ENCODE measurements around the gene SYCP2L. TPM values are rescaled to one million over a fixed set of nuclear protein-coding genes. Genes with fewer than 3 reads are reported as not detected.
"Not testable (repeated sequence)": the region's sequence is repeated elsewhere in the genome, so short reads cannot be mapped to it uniquely, and the experiment has no call there.

SYCP2L gene
- total RNA-seq, 1 donor from 2014 or later = 0.26 TPM

- no peak for DNase-seq (ENCODE audit: low read depth)
- no peak for FAIRE-seq
- Histone ChIP-seq H3K27me3 (ENCODE audit: control insufficient read depth, insufficient read depth, low read length) (no peaks in the 10 kb centered on the region), H3K4me3 (ENCODE audit: low read depth, low read length) (no peak overlapping the region), H3K36me3 (ENCODE audit: control insufficient read depth, insufficient read depth, low read length) (no peaks in the 10 kb centered on the region)
- TF ChIP-seq CTCF (IDR thresholded peaks at IDR 0.05; ENCODE audit: insufficient read depth, low read length, severe bottlenecking) = no peak
Observed at GRCh38 chr6:10857259-10857658, 29.6 kb upstream of the SYCP2L start.

DNA sequence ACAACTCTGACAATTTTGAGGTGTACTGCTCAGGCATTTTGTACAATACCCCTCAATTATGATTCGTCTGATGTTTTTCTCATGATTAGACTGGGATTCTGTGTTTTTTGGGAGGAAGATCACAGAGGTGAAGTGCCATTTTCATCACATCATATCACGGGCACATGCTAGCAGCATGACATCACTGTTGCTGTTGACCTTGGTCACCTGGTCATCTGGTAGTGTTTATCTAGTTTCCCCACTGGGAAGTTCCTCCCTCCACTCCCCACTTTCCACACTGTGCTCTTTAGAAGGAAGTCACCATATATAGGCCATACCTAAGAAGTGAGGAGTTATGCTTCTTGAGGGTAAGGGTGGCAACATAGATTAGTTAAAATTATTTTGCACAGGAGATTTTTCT is 25.8 kb upstream of the SYCP2L start:
- TF ChIP-seq CTCF (IDR thresholded peaks at IDR 0.05; ENCODE audit: insufficient read depth, low read length, severe bottlenecking) = no peak
- H3K4me3 ChIP-seq (ENCODE audit: low read depth, low read length) = no peak overlapping the region

GRCh38 chr6:10862361-10862760 is 24.5 kb upstream of the SYCP2L start:
- Histone ChIP-seq H3K4me3 (ENCODE audit: low read depth, low read length) (no peak overlapping the region), H3K36me3 (ENCODE audit: control insufficient read depth, insufficient read depth, low read length) (no peaks in the 10 kb centered on the region), H3K27me3 (ENCODE audit: control insufficient read depth, insufficient read depth, low read length) (no peaks in the 10 kb centered on the region)
- FAIRE-seq (no peak), DNase-seq (ENCODE audit: low read depth) (no peak)
- no peak for TF ChIP-seq CTCF (IDR thresholded peaks at IDR 0.05; ENCODE audit: insufficient read depth, low read length, severe bottlenecking)

More for the DNA sequence above, 25.8 kb upstream of the SYCP2L start:
- no peak for DNase-seq (ENCODE audit: low read depth)
- FAIRE-seq = no peak
- Histone ChIP-seq H3K36me3 (ENCODE audit: control insufficient read depth, insufficient read depth, low read length) (no peaks in the 10 kb centered on the region), H3K27me3 (ENCODE audit: control insufficient read depth, insufficient read depth, low read length) (no peaks in the 10 kb centered on the region)

GRCh38 chr6:10863031-10863430 is 23.8 kb upstream of the SYCP2L start:
- H3K4me3 ChIP-seq (ENCODE audit: low read depth, low read length); FAIRE-seq; H3K27me3 ChIP-seq (ENCODE audit: control insufficient read depth, insufficient read depth, low read length); H3K36me3 ChIP-seq (ENCODE audit: control insufficient read depth, insufficient read depth, low read length); DNase-seq (ENCODE audit: low read depth): not testable (repeated sequence)

DNA sequence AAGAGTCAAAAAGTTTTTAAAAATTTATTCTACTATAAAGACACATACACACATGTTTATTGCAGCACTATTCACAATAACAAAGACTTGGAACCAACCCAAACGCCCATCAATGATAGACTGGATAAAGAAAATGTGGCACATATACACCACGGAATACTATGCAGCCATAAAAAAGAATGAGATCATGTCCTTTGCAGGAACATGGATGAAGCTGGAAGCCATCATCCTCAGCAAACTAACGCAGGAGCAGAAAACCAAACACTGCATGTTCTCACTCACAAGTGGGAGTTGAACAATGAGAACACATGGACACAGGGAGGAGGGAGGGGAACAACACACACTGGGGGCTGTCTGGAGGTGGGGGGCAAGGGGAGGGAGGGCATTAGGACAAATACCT is 20.1 kb upstream of the SYCP2L start:
- DNase-seq (ENCODE audit: low read depth); FAIRE-seq; H3K27me3 ChIP-seq (ENCODE audit: control insufficient read depth, insufficient read depth, low read length); H3K4me3 ChIP-seq (ENCODE audit: low read depth, low read length); H3K36me3 ChIP-seq (ENCODE audit: control insufficient read depth, insufficient read depth, low read length): not testable (repeated sequence)

DNA sequence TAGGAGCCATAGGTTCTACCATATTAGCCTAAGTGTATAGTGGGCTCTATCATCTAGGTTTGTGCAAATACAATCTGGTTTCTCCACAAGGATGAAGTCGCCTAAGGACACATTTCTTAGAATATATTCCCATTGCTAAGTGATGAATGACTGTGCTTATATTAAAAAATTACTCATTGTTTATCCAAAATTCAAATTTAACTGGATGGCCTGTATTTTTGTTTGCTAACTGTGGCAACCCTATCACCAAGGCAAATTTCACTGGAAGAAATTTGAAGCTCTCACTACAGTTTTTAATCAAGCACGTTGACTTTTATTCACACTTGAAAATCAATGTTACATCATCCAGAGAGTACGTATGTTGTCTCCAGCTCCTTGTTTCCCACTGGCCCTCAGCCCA is 18.9 kb upstream of the SYCP2L start:
- no peak for TF ChIP-seq CTCF (IDR thresholded peaks at IDR 0.05; ENCODE audit: insufficient read depth, low read length, severe bottlenecking)
- Histone ChIP-seq H3K27me3 (ENCODE audit: control insufficient read depth, insufficient read depth, low read length) (no peaks in the 10 kb centered on the region), H3K36me3 (ENCODE audit: control insufficient read depth, insufficient read depth, low read length) (no peaks in the 10 kb centered on the region), H3K4me3 (ENCODE audit: low read depth, low read length) (no peak overlapping the region)
- DNase-seq (ENCODE audit: low read depth) (no peak), FAIRE-seq (no peak)

- H3K27me3 ChIP-seq (ENCODE audit: control insufficient read depth, insufficient read depth, low read length) = no peaks in the 10 kb centered on the region
- TF ChIP-seq CTCF (IDR thresholded peaks at IDR 0.05; ENCODE audit: insufficient read depth, low read length, severe bottlenecking) = no peak
- no peak for FAIRE-seq
- peak; percentile 54 for DNase-seq (ENCODE audit: low read depth)
- H3K4me3 ChIP-seq (ENCODE audit: low read depth, low read length) = no peak overlapping the region
- no peaks in the 10 kb centered on the region for H3K36me3 ChIP-seq (ENCODE audit: control insufficient read depth, insufficient read depth, low read length)
Observed at GRCh38 chr6:10873374-10873773, 13.5 kb upstream of the SYCP2L start.

Data from bronchial epithelial cell (primary cell).